Rectal smooth muscle tissue (tissue), 1 donor: Measurements from ENCODE around the gene NKRF.

Source experiments
- H3K27ac ChIP-seq: one replicate; pipeline ENCODE4 v1.7.0; 2013; ENCODE audit warnings: low read depth, low read length, inconsistent platforms
- H3K27me3 ChIP-seq: one replicate; pipeline ENCODE4 v1.7.0; 2013; ENCODE audit warnings: low read length; ENCODE audit not compliant: control insufficient read depth, insufficient read depth
- H3K36me3 ChIP-seq: one replicate; pipeline ENCODE4 v1.7.0; 2013; ENCODE audit warnings: low read length; ENCODE audit not compliant: control insufficient read depth, insufficient read depth
- H3K4me1 ChIP-seq: one replicate; pipeline ENCODE4 v1.7.0; 2013; ENCODE audit warnings: low read length; ENCODE audit not compliant: control insufficient read depth, insufficient read depth
- H3K4me3 ChIP-seq: one replicate; pipeline ENCODE4 v1.7.0; 2013; ENCODE audit warnings: low read length
- H3K9ac ChIP-seq: one replicate; pipeline ENCODE4 v1.7.0; 2013; ENCODE audit warnings: low read length

Gene NKRF

GRCh38 chrX:119635799-119636198 is 29.6 kb upstream of the NKRF start:
- no peak overlapping the region for H3K27ac ChIP-seq
- H3K4me1 ChIP-seq, result no peaks in the 10 kb centered on the region
- H3K36me3 ChIP-seq, result peaks cover 2% of the 10 kb centered on the region
- no peak overlapping the region for H3K9ac ChIP-seq
- H3K4me3 ChIP-seq, result no peak overlapping the region
- no peaks in the 10 kb centered on the region for H3K27me3 ChIP-seq

- Histone ChIP-seq H3K27ac (no peak overlapping the region), H3K36me3 (peaks cover 2% of the 10 kb centered on the region), H3K27me3 (no peaks in the 10 kb centered on the region), H3K9ac (no peak overlapping the region), H3K4me1 (no peaks in the 10 kb centered on the region), H3K4me3 (no peak overlapping the region)
These were observed 29.0 kb upstream of the NKRF start for GRCh38 chrX:119635179-119635578.

GRCh38 chrX:119625843-119626242 is 19.6 kb upstream of the NKRF start:
- no peak overlapping the region for H3K4me3 ChIP-seq
- no peaks in the 10 kb centered on the region for H3K36me3 ChIP-seq
- no peaks in the 10 kb centered on the region for H3K4me1 ChIP-seq
- H3K27ac ChIP-seq, result no peak overlapping the region
- no peak overlapping the region for H3K9ac ChIP-seq
- H3K27me3 ChIP-seq, result no peaks in the 10 kb centered on the region

GRCh38 chrX:119624951-119625668 is 18.9 kb upstream of the NKRF start:
- H3K36me3 ChIP-seq, result no peaks in the 10 kb centered on the region
- no peak overlapping the region for H3K4me3 ChIP-seq
- H3K27me3 ChIP-seq, result no peaks in the 10 kb centered on the region
- no peaks in the 10 kb centered on the region for H3K4me1 ChIP-seq
- H3K27ac ChIP-seq, result no peak overlapping the region
- no peak overlapping the region for H3K9ac ChIP-seq

GRCh38 chrX:119624417-119624816 is 18.2 kb upstream of the NKRF start:
- H3K4me3 ChIP-seq, result no peak overlapping the region
- H3K27me3 ChIP-seq, result no peaks in the 10 kb centered on the region
- H3K4me1 ChIP-seq, result no peaks in the 10 kb centered on the region
- H3K9ac ChIP-seq, result no peak overlapping the region
- H3K27ac ChIP-seq, result no peak overlapping the region
- no peaks in the 10 kb centered on the region for H3K36me3 ChIP-seq

GRCh38 chrX:119622356-119623232 is 16.4 kb upstream of the NKRF start:
- no peaks in the 10 kb centered on the region for H3K36me3 ChIP-seq
- no peak overlapping the region for H3K4me3 ChIP-seq
- H3K9ac ChIP-seq, result no peak overlapping the region
- H3K27me3 ChIP-seq, result no peaks in the 10 kb centered on the region
- no peak overlapping the region for H3K27ac ChIP-seq
- no peaks in the 10 kb centered on the region for H3K4me1 ChIP-seq

- Histone ChIP-seq H3K27me3 (no peaks in the 10 kb centered on the region), H3K4me3 (no peak overlapping the region), H3K4me1 (no peaks in the 10 kb centered on the region), H3K36me3 (no peaks in the 10 kb centered on the region), H3K27ac (no peak overlapping the region), H3K9ac (no peak overlapping the region)
These were observed 12.2 kb upstream of the NKRF start for GRCh38 chrX:119618439-119618838.

GRCh38 chrX:119617517-119618164 is 11.4 kb upstream of the NKRF start:
- H3K27me3 ChIP-seq, result no peaks in the 10 kb centered on the region

GRCh38 chrX:119614776-119615175 is 8.6 kb upstream of the NKRF start:
- no peak overlapping the region for H3K27ac ChIP-seq
- no peaks in the 10 kb centered on the region for H3K36me3 ChIP-seq
- H3K4me3 ChIP-seq, result no peak overlapping the region
- H3K4me1 ChIP-seq, result no peaks in the 10 kb centered on the region
- H3K9ac ChIP-seq, result no peak overlapping the region
- no peaks in the 10 kb centered on the region for H3K27me3 ChIP-seq

More at GRCh38 chrX:119617517-119618164, 11.4 kb upstream of the NKRF start:
- no peak overlapping the region for H3K4me3 ChIP-seq
- H3K36me3 ChIP-seq, result no peaks in the 10 kb centered on the region
- no peak overlapping the region for H3K27ac ChIP-seq
- H3K9ac ChIP-seq, result no peak overlapping the region
- no peaks in the 10 kb centered on the region for H3K4me1 ChIP-seq

GRCh38 chrX:119607018-119607389 is 780 bp upstream of the NKRF start:
- H3K27me3 ChIP-seq, result no peaks in the 10 kb centered on the region
- no peak overlapping the region for H3K9ac ChIP-seq
- peak overlapping the region; percentile 88 for H3K27ac ChIP-seq
- H3K4me3 ChIP-seq, result peak overlapping the region; percentile 94
- H3K4me1 ChIP-seq, result no peaks in the 10 kb centered on the region
- H3K36me3 ChIP-seq, result no peaks in the 10 kb centered on the region

- H3K27me3 ChIP-seq, result no peaks in the 10 kb centered on the region
These were observed 552 bp downstream of the NKRF start for GRCh38 chrX:119605464-119606279.

More at GRCh38 chrX:119605464-119606279, 552 bp downstream of the NKRF start:
- Histone ChIP-seq H3K9ac (peak overlapping the region; percentile 93), H3K4me1 (no peaks in the 10 kb centered on the region), H3K4me3 (peak overlapping the region; percentile 94), H3K36me3 (no peaks in the 10 kb centered on the region), H3K27ac (peak overlapping the region; percentile 88)
